GM10847 (cell line): ENCODE data around the gene MTA1.

Experiments
- POLR2A ChIP-seq: IDR thresholded peaks from 2 replicates; pipeline ENCODE4 v1.6.1; 2011; ENCODE audit not compliant: insufficient read length; ENCODE audit errors: extremely low read depth

MTA1 gene

GRCh38 chr14:105419195-105420091 lies at the start of gene MTA1:
Gene MTA1 (plus strand): TSS chr14:105419827. CDS start chr14:105420036, 209 bp downstream.
- TF ChIP-seq POLR2A = peak; percentile 27

DNA sequence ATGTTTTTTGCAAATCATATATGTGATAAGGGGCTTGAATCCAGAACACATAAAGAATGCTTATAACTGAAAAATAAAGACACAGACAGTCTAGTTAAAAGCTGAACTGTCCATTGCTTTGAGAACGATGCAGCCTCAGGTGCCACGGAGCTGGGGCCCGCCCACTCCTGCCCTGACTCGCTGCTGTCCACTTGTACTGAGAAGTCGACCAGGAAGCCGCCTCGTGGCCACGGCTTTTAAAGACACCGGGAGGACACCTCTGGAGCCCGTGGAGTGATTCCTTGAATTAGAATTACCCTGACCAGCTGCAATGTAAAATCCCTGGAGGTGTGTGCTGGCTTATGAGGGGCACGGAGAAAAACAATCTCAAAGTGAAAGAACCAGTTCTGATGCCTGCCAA lies 45.2 kb upstream of the MTA1 start:
- TF ChIP-seq POLR2A = no peak

DNA sequence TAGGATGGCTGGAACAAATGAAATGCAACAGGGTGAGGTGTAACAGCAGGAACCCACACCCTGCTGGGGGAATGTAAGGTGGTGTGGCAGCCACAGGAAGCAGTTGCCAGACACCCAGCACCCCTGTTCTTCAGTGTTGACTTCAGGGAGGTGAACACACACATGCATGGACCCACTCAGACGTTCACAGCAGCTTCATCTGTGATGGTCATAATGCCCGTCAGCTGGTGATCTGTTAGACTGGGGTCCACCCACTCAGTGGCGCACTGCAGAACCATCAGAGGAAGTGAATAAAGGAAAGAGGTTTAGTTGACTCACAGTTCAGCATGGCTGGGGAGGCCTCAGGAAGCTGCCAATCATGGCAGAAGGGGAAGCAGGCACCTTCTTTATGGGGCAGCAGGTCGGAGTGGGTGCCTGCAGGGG lies 44.0 kb upstream of the MTA1 start:
- TF ChIP-seq POLR2A = no peak

- TF ChIP-seq POLR2A = no peak
Measured at GRCh38 chr14:105376521-105377440, 42.8 kb upstream of the MTA1 start.

- TF ChIP-seq POLR2A = no peak
Measured at GRCh38 chr14:105377555-105378182, 42.0 kb upstream of the MTA1 start.

DNA sequence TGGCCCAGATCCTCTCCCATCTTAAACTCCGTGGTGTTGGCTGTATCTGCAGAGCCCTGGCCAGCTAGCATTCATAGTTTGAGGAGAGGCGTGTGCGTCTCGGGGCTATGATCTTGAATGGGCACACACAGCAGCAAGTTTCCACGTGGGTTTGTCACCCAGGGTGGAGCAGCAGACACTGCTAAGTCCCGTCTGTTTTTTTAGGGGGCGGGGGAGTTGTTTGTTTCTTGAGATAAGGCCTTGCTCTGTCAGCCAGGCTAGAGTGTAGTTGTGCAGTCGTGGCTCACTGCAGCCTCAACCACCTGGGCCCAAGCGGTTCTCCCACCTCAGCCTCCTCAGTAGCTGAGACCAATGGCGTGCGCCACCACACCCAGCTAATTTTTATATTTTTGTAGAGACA lies 41.4 kb upstream of the MTA1 start:
- TF ChIP-seq POLR2A = no peak

GRCh38 chr14:105378873-105379685 lies 40.5 kb upstream of the MTA1 start:
- no peak for TF ChIP-seq POLR2A

GRCh38 chr14:105379946-105380345 lies 39.7 kb upstream of the MTA1 start:
- no peak for TF ChIP-seq POLR2A

- no peak for TF ChIP-seq POLR2A
Measured at GRCh38 chr14:105380756-105381155, 38.9 kb upstream of the MTA1 start.

DNA sequence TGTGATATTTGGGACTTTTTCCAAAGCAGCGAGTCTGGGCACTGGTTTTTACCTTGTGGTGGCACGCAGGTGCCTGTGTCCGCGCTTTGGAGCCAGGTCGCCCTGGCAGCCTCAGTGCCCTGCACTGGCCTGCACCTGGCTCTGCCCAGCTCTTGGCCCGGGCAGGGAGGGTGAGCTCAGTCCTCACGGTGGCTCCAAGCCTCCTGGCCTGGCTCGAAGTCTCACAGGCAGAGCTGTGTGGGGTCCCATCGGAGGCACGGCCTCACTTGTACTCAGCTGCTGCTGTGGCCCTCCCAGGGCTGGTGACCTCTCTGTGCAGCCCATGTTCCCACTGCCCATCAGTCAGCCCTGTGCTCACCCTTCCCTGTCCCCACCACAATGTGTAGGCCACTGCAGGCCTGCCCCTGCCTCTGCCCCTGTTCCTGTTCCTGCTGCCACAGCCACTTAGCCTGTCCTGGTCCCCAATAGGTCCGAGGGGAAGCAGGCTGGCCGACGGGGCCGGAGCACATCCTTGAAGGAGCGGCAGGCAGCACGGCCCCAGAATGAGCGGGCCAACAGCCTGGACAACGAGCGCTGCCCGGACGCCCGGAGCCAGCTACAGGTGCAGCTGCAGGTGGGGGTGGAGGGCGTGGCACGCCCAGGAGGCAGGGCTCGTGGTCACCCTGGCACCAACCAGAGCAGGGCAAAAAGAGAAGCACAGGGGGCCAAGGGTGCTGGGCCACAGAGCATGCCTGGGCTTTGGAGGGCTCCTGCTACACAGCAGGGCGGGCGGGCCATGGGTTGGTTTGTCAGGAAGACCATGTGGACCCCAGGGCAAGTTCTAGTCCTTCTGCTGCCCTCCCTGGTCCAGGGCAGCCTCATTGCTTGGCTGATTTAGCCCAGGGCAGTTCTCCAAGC lies 37.9 kb upstream of the MTA1 start:
- TF ChIP-seq POLR2A = no peak

GRCh38 chr14:105382343-105383082 lies 37.1 kb upstream of the MTA1 start:
- no peak for TF ChIP-seq POLR2A

DNA sequence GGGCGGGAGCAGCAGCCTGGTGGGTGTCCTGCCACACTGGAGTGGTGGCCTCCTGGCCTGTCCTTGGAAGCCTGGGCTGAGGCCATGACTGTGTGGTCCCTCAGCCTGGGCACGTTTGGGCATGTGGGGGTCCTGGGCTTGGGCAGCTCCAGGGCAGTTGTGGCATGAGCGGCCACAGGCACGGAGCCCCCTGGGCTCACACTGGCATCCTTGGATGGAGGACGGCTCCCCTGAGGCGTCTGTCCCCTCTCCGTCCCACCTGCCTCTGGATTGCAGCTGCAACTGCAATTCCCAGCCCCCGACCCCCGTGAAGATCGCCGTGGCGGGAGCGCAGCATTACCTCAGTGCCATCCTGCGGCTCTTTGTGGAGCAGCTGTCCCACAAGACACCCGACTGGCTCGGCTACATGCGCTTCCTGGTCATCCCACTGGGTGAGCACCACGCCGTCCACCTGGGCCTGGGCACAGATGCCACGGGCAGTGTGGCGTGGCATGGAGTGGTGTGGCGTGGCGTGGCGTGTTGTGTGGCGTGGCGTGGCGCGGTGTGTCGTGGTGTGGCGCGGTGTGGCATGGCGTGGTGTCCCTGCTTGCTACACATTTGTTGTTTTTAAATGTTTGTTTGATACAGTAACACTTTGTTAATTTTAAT lies 36.4 kb upstream of the MTA1 start:
- no peak for TF ChIP-seq POLR2A
